Measurements from ENCODE around the gene SLC2A8. TPM values are rescaled to one million over a fixed set of nuclear protein-coding genes. Genes with fewer than 3 reads are reported as not detected.

Gene SLC2A8, protein sequence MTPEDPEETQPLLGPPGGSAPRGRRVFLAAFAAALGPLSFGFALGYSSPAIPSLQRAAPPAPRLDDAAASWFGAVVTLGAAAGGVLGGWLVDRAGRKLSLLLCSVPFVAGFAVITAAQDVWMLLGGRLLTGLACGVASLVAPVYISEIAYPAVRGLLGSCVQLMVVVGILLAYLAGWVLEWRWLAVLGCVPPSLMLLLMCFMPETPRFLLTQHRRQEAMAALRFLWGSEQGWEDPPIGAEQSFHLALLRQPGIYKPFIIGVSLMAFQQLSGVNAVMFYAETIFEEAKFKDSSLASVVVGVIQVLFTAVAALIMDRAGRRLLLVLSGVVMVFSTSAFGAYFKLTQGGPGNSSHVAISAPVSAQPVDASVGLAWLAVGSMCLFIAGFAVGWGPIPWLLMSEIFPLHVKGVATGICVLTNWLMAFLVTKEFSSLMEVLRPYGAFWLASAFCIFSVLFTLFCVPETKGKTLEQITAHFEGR
- 10 to 100 TPM in 7 of 10 donors, 1 to 10 TPM in 3; 8.5 to 15.2 (median 11.8) TPM for polyA plus RNA-seq (ENCODE audit: insufficient read length in 10 of 10)
- long read RNA-seq, donor 1, partial matches to known transcripts: 0 of 2 reads
- long read RNA-seq, donor 1, other reads (novel, unspliced or antisense): 0 of 2 reads
- long read RNA-seq, donor 2, partial matches to known transcripts: 0 of 3 reads
- long read RNA-seq, donor 2, other reads (novel, unspliced or antisense): 0 of 3 reads
- long read RNA-seq, donor 3: 0 reads
- long read RNA-seq, donor 4, partial matches to known transcripts: 0 of 2 reads
- long read RNA-seq, donor 4, other reads (novel, unspliced or antisense): 0 of 2 reads
- long read RNA-seq, donor 5, partial matches to known transcripts: 0 of 3 reads
- long read RNA-seq, donor 5, other reads (novel, unspliced or antisense): 0 of 3 reads
- long read RNA-seq, donor 6, partial matches to known transcripts: 6 of 10 reads
- long read RNA-seq, donor 6, other reads (novel, unspliced or antisense): 0 of 10 reads
- long read RNA-seq, donor 7: 0 reads
- long read RNA-seq, donor 8, partial matches to known transcripts: 5 of 7 reads
- long read RNA-seq, donor 8, other reads (novel, unspliced or antisense): 0 of 7 reads
- long read RNA-seq, donor 9: 0 reads

DNA sequence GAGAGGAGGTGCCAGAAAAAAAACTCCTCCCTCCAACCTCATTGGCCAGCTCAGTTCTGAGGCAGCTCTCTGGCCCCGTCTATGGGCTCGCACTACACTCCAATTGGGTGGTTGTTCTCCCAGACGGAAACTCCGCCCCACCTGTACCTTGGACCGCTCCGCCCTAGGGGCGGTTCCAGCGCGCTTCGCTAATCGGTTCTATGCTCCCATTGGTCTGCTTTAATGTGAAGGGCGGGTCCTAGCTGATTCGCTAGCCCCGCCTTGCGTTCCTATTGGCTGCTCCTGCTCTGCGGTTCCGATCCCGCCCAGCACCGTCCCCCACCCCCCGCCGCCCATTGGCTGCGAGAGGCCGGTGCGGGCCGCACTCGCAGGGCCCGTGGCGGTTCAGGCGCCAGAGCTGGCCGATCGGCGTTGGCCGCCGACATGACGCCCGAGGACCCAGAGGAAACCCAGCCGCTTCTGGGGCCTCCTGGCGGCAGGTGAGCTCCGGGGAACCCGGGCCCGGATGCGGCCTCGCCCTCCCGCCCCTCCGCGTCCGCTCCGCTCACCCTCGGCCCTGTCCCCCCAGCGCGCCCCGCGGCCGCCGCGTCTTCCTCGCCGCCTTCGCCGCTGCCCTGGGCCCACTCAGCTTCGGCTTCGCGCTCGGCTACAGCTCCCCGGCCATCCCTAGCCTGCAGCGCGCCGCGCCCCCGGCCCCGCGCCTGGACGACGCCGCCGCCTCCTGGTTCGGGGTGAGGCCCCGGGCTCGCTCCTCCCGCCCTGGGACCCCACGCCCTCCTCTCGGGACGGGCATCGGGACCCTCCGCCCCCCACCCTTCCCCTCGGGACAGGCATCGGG lies at the start of gene SLC2A8:
Gene SLC2A8, plus strand, starts transcription at position 362 of the 838 bp plus-strand sequence. Its CDS starts 62 bp downstream, at position 424.
- DNase-seq: peak; percentile 98 to 100 (median 100)

DNA sequence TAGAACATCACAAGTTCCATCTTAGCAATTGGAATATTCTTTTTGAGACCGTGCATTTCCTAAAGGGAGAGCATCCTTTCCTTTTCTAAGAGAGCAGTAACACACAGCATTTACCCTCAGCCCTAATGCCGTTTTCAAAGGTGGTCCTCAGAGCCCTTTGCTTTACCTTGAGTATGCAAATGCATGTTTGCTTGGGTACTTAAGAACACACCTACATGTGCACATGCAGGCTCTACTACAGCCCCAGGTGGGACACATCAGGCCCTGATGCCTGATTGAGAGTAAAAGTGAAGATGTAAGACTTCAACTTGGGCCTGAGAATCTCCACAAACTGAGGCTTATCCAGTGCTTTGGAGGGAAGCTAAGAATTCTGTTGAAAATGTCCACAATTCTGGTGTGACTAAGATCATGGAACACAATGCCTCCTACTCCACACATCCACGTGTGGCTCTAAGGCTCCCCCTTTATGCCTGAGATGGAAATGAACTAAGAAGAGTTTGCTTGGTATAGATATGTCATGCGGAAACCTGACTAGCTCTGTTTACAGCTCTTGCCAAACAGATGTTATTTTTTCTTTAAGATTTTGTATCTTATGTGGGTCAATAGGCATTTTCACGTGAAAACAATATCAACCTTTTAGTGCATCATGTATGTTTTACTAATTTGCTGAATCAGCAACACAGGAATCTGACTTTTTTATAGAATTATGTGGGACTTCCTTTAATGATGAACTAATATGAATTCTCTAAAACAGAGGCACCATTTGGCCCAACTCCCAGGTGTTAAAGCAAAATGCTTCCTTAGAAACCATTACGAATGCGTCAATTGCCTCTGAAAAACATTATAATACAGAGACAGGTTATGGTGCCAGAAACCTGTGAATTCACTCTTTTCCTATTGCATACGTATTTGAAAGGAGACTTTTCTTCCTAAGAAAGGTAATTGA lies 48.9 kb upstream of the SLC2A8 start:
- DNase-seq: peak; percentile 33 to 84 (median 66)

DNA sequence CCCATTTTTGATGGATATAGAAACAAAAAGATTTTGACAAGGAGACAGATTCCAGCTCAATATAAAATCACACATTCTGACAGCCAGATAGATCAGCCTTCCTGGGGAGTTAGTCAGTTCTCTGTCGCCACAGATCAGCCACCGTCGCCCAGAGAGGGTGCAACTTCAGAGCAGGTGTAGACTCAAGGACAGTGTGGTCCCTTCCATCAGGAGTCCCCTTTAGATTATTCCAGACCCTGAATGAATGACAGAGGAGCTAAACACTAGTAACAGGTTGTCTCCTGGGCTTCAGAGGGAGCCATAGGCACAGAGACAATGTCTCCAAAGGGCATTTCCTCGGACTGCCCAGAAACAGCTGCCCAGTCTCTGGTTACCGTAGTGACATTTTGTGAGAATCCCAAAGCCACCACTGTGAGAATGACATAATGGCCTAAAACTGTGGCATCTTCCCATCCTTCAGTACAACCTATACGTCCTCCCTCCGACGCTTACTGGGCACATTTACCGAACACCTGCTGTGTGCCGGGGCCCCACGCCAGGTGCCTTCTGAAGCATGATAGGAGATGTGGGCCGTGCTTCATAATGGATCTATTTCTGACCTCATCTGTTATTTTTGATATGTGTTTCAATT lies 47.4 kb upstream of the SLC2A8 start:
- no peak for DNase-seq

DNA sequence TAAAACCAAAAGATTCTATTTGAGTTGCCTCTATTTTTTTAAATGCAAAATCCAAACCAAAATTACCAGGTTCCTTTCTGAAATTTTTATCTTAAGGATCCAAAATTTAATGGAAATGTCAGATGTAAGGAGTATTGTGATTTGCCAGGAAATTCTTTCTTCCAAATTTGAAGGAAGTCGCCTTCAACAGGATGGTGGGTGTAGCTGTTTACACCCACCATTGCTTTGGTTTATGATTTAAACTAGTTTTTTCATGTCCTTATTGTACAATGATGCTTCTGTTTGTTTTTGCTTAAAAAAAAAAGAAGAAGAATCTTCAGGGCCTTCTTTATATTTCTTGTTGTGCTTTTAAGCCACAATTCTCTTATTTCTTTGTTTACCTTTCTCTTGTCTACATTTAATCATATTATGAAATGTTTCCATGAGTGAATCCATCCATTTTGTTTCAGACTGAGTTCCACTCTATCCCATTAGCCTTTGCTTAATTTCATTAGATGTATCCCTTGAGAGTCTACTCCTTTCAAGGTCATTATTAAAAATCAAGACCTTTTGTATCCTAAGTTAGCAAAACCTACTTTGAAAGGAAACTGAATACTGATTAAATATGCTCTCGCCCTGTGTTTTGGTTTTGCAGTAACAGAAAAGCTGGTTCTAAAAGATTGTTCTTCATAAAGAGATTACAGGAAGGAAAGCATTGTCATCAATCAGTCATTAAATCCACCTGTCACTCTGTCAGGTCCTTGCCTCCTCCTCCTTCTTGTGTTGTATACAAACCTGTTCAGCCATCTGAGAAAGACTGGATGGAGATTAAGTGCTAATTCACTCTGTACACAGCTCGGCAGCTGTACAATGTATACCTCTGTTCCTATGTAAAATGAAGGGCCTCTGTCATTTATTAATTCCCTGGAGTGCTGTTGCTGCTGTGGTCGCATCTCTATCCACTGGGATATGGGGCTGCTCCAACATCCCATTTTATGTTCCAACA lies 45.5 kb upstream of the SLC2A8 start:
- DNase-seq: no peak

DNA sequence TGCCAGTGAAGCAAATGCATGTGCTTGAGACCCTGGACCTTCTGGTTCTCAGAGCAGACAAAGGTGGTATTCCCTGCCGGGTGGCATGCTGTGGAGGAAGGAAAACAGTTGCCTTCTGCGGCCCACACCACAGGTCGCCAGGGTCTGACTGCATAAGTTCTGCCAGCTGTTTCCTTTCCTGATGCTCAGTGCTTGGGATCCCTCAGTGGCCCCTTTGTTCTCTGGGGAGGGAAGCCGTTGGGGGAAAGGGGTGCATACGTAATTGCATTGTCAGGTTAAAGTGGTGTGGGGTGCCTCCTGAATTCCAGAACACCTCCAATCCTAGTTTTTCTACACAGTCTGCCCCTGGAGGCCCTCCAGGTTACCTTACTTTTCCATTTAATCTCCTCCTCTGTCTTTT lies 43.1 kb upstream of the SLC2A8 start:
- no peak for DNase-seq

DNA sequence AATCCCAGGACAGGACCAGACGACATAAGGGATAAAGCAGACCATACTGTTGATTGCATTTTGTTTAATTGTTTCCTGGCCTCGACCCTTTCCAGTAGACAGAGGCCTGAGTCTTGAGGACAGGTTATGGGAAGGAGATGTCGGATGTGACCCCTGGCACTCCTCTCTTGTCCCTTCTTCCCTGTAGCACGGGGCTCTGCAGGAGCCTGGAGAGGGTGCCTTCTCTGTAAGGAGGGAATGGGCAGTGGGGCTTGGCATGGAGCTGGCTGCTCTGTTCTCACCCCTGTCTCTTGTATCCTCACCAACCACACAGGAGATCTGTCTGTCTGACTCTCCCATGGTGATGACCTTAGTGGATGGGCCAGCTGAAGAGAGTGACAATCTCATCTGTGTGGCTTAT lies 40.1 kb upstream of the SLC2A8 start:
- no peak for DNase-seq

DNA sequence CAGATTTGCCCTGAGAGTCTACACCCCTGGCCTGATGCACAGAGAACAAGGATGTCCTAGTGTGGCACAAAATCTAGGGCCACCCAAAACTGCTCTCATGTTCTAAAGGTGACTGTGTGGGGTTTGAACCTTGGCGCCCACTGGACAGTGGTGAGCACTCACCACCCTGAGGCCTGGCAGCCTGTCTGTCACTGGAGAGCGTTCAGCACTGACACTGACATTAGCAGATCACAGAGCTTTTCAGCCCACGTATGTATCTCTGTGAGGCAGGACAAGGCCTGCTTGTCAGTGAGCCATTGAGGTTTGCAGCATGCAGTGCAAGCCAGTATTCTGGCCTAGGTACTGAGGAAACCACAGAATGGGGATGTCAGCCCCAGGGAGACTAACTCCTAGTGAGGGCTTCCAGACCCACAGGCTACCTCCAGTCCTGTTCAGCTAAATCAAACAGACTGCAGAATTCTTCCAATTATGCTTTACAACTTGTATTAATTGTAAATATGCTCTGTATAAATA lies 38.9 kb upstream of the SLC2A8 start:
- DNase-seq: no peak

DNA sequence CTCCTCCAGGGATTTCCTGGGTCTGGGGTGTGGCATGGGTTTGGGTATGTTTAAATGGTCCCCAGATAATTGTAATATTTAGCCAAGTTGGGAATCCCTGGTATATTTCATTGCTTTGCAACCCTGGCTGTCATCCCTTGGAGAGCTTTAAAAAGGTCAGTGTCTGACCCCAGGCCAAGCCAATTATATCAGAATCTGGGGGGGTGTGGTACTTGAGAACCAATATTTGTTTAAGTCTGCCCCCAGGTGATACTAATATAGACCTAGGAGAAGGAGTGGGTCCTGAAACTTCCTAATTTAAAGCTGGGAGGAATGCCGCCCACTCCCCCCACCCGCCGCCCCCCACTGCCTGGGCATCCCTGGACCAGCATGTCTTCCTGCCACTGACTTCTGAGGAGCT lies 38.2 kb upstream of the SLC2A8 start:
- no peak for DNase-seq

DNA sequence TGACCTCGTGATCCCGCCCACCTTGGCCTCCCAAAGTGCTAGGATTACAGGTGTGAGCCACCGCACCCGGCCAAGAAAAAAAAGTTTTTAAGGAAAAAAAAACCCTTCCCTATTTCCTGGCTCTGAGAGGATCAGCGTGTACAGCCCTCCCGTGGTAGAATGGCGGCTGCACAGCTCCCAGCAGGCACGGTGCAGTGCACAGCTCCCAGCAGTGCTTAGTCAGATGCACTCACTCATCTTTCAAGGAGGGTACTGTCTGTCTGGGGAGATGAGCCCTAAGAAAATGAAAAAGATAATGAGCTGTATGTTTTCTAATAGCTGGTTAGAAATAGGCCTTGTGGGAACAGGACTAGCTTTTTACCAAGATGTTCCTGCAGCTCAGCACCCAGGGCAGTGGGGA lies 36.7 kb upstream of the SLC2A8 start:
- no peak for DNase-seq

DNA sequence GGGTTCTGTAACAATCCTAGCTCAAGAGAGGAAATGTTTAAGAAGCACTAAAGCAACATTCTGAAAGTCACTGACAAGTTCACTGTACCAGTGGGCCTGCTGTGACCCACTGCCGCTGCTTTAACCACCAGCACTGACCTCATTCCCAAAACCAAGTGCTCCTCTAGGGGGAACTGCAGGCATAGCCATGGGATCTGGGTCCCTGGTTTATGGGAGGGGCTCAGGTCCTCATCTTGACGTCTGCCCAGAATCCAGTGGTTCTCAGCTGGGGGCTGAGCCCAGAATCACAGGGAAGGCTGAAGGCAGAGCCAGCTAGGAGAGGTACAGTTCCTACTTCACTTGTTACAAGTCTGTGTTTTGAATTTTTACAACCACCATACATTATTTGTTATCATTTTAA lies 36.1 kb upstream of the SLC2A8 start:
- DNase-seq: no peak

DNA sequence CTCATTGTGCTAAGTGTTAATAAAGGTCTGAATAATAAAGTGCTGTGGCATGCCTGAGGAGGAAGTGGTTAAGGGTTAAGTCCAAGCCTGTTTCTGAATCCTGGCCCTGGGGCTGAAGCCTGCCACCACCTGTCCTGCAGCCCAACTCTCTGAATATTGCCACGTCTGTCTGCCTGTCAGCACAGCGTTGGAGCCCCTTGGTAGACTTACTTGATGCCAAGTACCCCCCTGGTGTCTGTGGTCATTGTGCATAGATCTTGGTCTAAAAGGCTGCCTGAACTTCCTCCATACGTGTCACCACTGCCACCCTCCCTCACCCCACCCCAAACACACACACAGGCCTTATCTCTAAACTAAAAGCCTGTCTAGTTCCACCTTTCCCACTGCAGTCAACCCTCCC lies 35.4 kb upstream of the SLC2A8 start:
- no peak for DNase-seq

DNA sequence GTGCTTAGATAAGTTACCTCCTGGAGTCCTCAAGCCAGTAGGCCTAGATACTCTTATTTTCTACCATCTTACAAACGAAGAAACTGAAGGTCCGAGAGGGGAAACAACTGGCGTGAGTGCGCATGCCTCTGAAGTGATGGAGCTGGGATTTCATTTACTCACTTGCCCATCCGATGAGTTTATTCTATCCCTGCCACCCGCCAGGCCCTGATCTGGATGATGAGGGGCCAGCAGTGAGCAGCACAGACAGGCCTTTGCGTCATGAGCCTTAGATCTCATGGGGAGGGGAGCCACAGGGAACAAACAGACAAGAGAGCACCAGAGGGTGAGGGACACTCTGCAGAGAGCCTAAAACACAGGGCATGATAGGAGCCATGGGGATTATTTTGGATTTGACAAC lies 34.1 kb upstream of the SLC2A8 start:
- DNase-seq: no peak

DNA sequence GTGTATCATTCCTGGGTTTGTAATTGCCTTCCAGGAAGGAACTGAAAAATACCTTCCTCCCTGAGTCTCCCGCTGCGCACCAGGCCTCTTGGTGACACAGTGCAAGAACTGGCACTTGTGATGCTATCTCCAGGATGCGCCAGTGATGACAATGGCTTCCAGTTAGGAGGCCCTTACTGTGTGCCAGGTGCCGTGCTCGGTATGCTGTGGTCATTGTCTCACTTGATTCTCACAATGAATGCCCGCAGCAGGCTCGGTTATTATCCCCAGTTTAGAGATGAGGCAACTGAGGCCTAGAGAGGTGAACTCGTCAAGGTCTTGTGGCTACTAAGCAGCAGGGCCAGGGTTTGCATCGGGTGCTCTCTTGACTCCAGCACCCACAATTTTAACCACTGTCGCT lies 31.5 kb upstream of the SLC2A8 start:
- DNase-seq: no peak

DNA sequence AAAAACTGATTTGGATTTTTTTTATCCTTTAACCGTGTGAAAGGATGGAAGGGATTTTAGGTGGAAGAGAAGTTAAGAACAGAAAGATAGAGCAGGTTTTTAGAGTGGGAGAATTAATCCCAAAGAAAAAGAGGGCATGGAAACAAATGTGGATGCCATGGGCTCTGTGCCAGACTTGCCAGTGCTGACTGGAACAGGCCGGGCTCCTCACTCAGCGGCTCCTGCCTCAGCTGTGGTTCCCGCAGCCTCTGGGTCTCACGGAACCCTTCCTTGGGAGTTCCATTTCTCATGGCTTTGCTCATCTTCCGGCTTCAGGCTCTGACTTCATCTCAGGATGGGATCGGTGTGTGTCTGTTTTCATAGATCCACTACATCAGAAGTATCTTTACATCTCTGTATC lies 30.4 kb upstream of the SLC2A8 start:
- DNase-seq: no peak

DNA sequence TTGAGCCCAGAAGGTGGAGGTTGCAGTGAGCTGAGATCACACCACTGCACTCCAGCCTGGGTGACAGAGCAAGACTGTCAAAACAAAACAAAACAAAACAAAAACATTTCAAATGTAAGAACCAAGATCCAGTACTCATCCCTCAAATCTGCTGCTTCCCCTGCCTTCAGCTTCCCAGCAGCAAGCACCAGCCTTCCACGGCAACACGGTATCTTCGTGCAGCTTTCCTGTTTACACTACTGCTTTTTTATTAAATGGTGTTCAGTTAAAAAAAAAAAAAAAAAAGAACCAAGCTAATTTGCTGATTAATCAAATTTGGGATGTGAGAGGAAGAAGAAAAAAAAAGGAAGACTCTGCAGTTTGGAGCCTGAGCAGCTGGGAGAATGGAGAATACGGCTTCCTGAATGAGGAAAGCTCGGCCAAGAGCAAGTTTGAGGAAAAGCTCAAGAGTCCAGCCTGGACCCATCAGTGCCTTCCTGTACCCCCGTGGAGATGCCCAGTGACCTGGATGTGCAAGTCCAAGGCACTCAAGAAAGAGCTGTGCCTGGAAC lies 28.0 kb upstream of the SLC2A8 start:
- DNase-seq: no peak

DNA sequence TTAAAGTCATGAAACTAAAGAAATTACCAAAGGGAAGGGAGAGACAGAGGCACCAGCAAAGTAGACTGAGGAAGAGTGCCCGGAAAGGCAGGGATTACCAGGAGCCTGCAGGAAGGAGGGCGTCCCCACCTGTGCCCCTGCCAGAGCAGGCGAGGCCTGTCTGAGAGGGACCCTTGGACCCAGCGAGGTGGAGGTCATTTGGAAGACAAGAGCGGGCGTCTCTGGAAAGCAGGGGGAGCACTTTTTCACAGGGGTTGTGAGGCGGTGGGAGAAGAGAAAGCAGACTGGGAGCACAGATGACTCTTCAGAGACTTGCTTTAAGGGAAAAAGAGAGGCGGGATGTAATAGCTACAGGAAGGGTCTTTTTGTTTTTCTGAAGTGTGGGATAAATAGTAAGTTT lies 27.5 kb upstream of the SLC2A8 start:
- no peak for DNase-seq

DNA sequence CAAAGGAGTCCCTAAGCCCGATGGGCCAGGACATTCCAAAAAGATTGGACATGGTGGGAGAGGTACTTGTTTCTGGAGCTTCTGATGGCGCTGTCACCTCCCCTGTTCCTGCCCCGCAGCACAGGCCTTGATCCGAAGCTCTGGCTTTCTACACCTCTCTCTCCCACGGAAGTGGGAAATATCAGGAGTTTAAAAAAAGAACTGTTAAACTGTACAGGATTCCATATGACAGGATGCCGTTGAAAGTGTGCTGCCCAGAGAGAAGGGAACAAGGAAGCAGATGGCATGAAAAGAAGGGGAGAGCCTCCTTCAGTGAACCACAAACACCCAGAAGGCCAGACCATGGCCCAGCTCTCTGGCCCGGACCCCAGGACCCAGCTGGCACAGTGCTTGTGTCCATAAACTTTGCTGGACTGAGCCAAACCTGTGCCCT lies 26.8 kb upstream of the SLC2A8 start:
- DNase-seq: no peak

Measured in muscle of back (tissue), 13 donors.